ENCODE measurements around the gene PSMB3. TPM values are rescaled to one million over a fixed set of nuclear protein-coding genes. Genes with fewer than 3 reads are reported as not detected.

PSMB3 gene
- total RNA-seq, 4 donors from 2014 or later = 128 to 177 (median 145) TPM

GRCh38 chr17:38727736-38728135, 24.8 kb upstream of the PSMB3 start:
- peaks cover 15 to 68% (median 24%) of the 10 kb centered on the region in 3 donors for H3K4me1 ChIP-seq
- H3K27me3 ChIP-seq = no peaks in the 10 kb centered on the region
- peak overlapping the region in 3 of 4 donors; percentile 11 to 93 (median 29) for H3K27ac ChIP-seq
- DNase-seq = no peak
- no peak overlapping the region for H3K4me3 ChIP-seq
- peaks cover 0 to 42% (median 1%) of the 10 kb centered on the region in 3 donors for H3K36me3 ChIP-seq
- 70 to 84% methylated on average over 3 to 5 of the region's 5 CpGs for WGBS, 2 donors
- no peak for TF ChIP-seq CTCF (IDR thresholded peaks at IDR 0.05)
- no peak for TF ChIP-seq POLR2A (IDR thresholded peaks at IDR 0.05)
- no peaks in the 10 kb centered on the region for H3K9me3 ChIP-seq
- intact Hi-C loops (cut with DNase I) = no loop called here

- Histone ChIP-seq H3K4me1 (peaks cover 15 to 75% (median 24%) of the 10 kb centered on the region in 3 donors), H3K36me3 (peaks cover 0 to 42% (median 6%) of the 10 kb centered on the region in 3 donors), H3K27ac (peak overlapping the region in 2 of 4 donors; percentile 93 to 94), H3K4me3 (no peak overlapping the region), H3K9me3 (no peaks in the 10 kb centered on the region), H3K27me3 (no peaks in the 10 kb centered on the region)
- intact Hi-C loops (cut with DNase I) = no loop called here
- WGBS, 2 donors = 54 to 71% methylated on average over 7 to 8 of the region's 8 CpGs
- no peak for TF ChIP-seq POLR2A (IDR thresholded peaks at IDR 0.05)
- TF ChIP-seq CTCF (IDR thresholded peaks at IDR 0.05) = no peak
- no peak for DNase-seq
These were observed 24.2 kb upstream of the PSMB3 start for GRCh38 chr17:38728290-38728831.

GRCh38 chr17:38729368-38729885, 23.1 kb upstream of the PSMB3 start:
- peak overlapping the region; percentile 64 to 93 (median 80) for H3K4me3 ChIP-seq
- intact Hi-C loops (cut with DNase I) = no loop called here
- WGBS, 2 donors = 14 to 24% methylated on average over 13 to 14 of the region's 14 CpGs
- peaks cover 6 to 42% (median 7%) of the 10 kb centered on the region in 3 donors for H3K36me3 ChIP-seq
- H3K9me3 ChIP-seq = no peaks in the 10 kb centered on the region
- H3K4me1 ChIP-seq = peaks cover 15 to 79% (median 24%) of the 10 kb centered on the region in 3 donors
- peak overlapping the region; percentile 76 to 94 (median 86) for H3K27ac ChIP-seq
- no peak for DNase-seq
- no peaks in the 10 kb centered on the region for H3K27me3 ChIP-seq
- TF ChIP-seq CTCF (IDR thresholded peaks at IDR 0.05) (no peak), POLR2A (IDR thresholded peaks at IDR 0.05) (no peak)

DNA sequence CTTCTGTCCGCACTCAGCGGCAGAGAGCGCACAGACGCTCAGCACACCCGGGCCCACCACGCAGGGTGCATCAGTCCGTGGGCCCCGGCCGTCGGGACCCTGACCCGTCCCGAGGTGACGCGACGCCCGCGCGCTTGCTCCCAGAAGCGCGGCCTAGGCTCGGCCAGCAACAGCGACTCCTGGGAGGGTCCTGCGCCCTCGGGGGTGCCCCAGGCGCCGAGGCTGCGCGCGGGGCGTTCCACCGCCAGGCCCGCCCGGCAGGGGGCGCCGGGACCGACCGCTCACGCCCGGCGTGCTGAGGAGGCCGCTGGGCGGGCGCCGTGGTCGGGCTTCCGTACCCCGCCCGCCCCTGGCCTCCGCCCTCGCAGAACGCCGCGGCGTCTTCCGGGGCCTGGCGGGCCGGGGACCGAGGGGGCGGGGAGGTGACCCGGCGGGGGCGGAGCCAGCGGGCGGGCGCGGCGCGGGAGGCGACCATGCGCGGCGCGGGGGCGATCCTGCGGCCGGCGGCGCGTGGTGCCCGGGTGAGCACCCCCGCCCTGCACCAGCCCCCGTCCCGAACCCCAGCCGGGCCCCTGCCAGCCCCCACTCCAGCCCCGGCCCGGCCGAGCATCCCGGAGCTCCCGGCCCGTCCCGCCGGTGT, 22.5 kb upstream of the PSMB3 start, which contains the start of gene CISD3:
Gene CISD3 (plus strand): TSS at position 456 of the 640 bp plus-strand sequence. CDS start 18 bp downstream, at position 474.
- intact Hi-C loops (cut with DNase I) = no loop called here
- DNase-seq = no peak
- H3K4me3 ChIP-seq = peak within 1 kb of the TSS; percentile 64 to 93 (median 80)
- WGBS, 2 donors = 0 to 3% methylated on average over 10 to 11 of the region's 92 CpGs
- no peaks in the 10 kb centered on the region for H3K9me3 ChIP-seq
- H3K36me3 ChIP-seq = peaks cover 7 to 38% (median 8%) of the 10 kb centered on the region in 3 donors
- H3K4me1 ChIP-seq = peaks cover 16 to 79% (median 24%) of the 10 kb centered on the region in 3 donors
- no peaks in the 10 kb centered on the region for H3K27me3 ChIP-seq
- peak within 1 kb of the TSS; percentile 79 to 94 (median 90) for H3K27ac ChIP-seq
- TF ChIP-seq POLR2A (IDR thresholded peaks at IDR 0.05) = no peak
- TF ChIP-seq CTCF (IDR thresholded peaks at IDR 0.05) = peak; percentile 45 to 98 (median 92)

Data from esophagus squamous epithelium (tissue), 5 donors.